ENCODE measurements around the gene CYP3A4.
A peak's percentile ranks its signal among the peaks of the same experiment; 100 is the strongest.
"Not testable (repeated sequence)": the region's sequence is repeated elsewhere in the genome, so short reads cannot be mapped to it uniquely, and the experiment has no call there.

The CYP3A4 gene

GRCh38 chr7:99737726-99738125 lies 46.3 kb downstream of the CYP3A4 start (continued):
- TF ChIP-seq, protein P1, sequence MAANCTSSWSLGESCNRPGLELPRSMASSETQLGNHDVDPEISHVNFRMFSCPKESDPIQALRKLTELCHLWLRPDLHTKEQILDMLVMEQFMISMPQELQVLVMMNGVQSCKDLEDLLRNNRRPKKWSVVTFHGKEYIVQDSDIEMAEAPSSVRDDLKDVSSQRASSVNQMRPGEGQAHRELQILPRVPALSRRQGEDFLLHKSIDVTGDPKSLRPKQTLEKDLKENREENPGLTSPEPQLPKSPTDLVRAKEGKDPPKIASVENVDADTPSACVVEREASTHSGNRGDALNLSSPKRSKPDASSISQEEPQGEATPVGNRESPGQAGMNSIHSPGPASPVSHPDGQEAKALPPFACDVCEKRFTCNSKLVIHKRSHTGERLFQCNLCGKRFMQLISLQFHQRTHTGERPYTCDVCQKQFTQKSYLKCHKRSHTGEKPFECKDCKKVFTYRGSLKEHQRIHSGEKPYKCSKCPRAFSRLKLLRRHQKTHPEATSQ (tag by site-specific recombination; IDR thresholded peaks at IDR 0.05) = no peak
- TF ChIP-seq, protein P2, sequence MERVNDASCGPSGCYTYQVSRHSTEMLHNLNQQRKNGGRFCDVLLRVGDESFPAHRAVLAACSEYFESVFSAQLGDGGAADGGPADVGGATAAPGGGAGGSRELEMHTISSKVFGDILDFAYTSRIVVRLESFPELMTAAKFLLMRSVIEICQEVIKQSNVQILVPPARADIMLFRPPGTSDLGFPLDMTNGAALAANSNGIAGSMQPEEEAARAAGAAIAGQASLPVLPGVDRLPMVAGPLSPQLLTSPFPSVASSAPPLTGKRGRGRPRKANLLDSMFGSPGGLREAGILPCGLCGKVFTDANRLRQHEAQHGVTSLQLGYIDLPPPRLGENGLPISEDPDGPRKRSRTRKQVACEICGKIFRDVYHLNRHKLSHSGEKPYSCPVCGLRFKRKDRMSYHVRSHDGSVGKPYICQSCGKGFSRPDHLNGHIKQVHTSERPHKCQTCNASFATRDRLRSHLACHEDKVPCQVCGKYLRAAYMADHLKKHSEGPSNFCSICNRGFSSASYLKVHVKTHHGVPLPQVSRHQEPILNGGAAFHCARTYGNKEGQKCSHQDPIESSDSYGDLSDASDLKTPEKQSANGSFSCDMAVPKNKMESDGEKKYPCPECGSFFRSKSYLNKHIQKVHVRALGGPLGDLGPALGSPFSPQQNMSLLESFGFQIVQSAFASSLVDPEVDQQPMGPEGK (tag by site-specific recombination; IDR thresholded peaks at IDR 0.05) = no peak
- no peak for TF ChIP-seq ZNF23 (tag by site-specific recombination; IDR thresholded peaks at IDR 0.05; ENCODE audit: borderline replicate concordance)
- TF ChIP-seq ZNF174 (tag by site-specific recombination; IDR thresholded peaks at IDR 0.05) = no peak
- TF ChIP-seq, protein P3, sequence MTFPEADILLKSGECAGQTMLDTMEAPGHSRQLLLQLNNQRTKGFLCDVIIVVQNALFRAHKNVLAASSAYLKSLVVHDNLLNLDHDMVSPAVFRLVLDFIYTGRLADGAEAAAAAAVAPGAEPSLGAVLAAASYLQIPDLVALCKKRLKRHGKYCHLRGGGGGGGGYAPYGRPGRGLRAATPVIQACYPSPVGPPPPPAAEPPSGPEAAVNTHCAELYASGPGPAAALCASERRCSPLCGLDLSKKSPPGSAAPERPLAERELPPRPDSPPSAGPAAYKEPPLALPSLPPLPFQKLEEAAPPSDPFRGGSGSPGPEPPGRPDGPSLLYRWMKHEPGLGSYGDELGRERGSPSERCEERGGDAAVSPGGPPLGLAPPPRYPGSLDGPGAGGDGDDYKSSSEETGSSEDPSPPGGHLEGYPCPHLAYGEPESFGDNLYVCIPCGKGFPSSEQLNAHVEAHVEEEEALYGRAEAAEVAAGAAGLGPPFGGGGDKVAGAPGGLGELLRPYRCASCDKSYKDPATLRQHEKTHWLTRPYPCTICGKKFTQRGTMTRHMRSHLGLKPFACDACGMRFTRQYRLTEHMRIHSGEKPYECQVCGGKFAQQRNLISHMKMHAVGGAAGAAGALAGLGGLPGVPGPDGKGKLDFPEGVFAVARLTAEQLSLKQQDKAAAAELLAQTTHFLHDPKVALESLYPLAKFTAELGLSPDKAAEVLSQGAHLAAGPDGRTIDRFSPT (tag by site-specific recombination; IDR thresholded peaks at IDR 0.05) = no peak
- TF ChIP-seq SCRT2 (tag by site-specific recombination; IDR thresholded peaks at IDR 0.05) = no peak
- TF ChIP-seq ZNF571 (tag by site-specific recombination; IDR thresholded peaks at IDR 0.05) = no peak
- TF ChIP-seq ZNF558 (tag by site-specific recombination; IDR thresholded peaks at IDR 0.05) = no peak
- no peak for TF ChIP-seq ZNF366 (tag by site-specific recombination; conservative IDR thresholded peaks at IDR 0.05)
- no peak for TF ChIP-seq HOXD13 (CRISPR knock-in tag; IDR thresholded peaks at IDR 0.05; ENCODE audit: borderline replicate concordance)
- no peak for TF ChIP-seq HOXA7 (CRISPR knock-in tag; IDR thresholded peaks at IDR 0.05; ENCODE audit: borderline replicate concordance)
- no peak for TF ChIP-seq ZSCAN23 (tag by site-specific recombination; IDR thresholded peaks at IDR 0.05)
- TF ChIP-seq ZNF677 (tag by site-specific recombination; IDR thresholded peaks at IDR 0.05) = no peak
- peak; percentile 38; the same call in 1 of the 2 replicates for TF ChIP-seq TRIM28 (IDR thresholded peaks at IDR 0.05; ENCODE audit: borderline replicate concordance, low read length)

DNA sequence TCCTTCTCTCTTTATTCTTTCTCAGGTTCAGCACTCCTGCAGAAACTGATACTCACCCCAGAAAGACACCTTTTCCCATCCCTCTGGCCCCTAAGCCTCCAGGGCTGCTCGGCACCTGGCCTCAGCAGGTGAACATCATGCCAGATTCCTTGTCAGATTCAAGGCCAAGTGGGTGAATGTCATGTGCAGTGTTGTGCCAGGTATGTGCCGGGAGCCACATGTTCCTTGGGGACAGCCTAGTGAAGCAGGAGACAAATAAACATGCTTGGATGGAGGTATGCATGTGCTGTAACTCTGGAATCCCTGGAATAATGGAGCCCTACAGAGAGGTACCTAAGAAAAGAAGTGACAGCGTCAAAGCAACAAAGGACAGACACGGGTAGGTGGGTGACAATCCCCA lies 47.3 kb downstream of the CYP3A4 start:
- H3K36me3 ChIP-seq (ENCODE audit: control insufficient read depth in 2 of 2, insufficient read depth in 1 of 2, low read length in 2 of 2); H3K9me3 ChIP-seq (ENCODE audit: control insufficient read depth, insufficient read depth, low read depth, low read length); POLR2A ChIA-PET; H3K4me3 ChIP-seq (ENCODE audit: low read depth, low read length); CTCF ChIA-PET; H3K27ac ChIP-seq (ENCODE audit: extremely low read depth, low read depth, low read length); H3K4me1 ChIP-seq (ENCODE audit: control insufficient read depth, insufficient read depth, low read length): not testable (repeated sequence)

- Histone ChIP-seq H3K4me1 (ENCODE audit: control insufficient read depth, insufficient read depth, low read length) (no peaks in the 10 kb centered on the region), H3K9me3 (ENCODE audit: control insufficient read depth, insufficient read depth, low read depth, low read length) (no peaks in the 10 kb centered on the region), H3K4me3 (ENCODE audit: low read depth, low read length) (no peak within 1 kb of the TSS), H3K27ac (ENCODE audit: extremely low read depth, low read depth, low read length) (no peak within 1 kb of the TSS), H3K36me3 (ENCODE audit: control insufficient read depth in 2 of 2, insufficient read depth in 1 of 2, low read length in 2 of 2) (no peaks in the 10 kb centered on the region)
- CTCF ChIA-PET = interaction anchor here (0.7 kb wide), 1 partner anchor 209 kb away, joined by 3 read pairs; no protein-coding TSS in a partner anchor
- POLR2A ChIA-PET = no interaction called here
- TF ChIP-seq ZNF24 (tag by site-specific recombination; IDR thresholded peaks at IDR 0.05) = no peak
- no peak for TF ChIP-seq ZNF48 (tag by site-specific recombination; IDR thresholded peaks at IDR 0.05)
- TF ChIP-seq ZNF510 (tag by site-specific recombination; IDR thresholded peaks at IDR 0.05; ENCODE audit: insufficient replicate concordance) = no peak
- no peak for TF ChIP-seq ZNF266 (tag by site-specific recombination; IDR thresholded peaks at IDR 0.05; ENCODE audit: low read depth)
- no peak for TF ChIP-seq ZNF202 (tag by site-specific recombination; IDR thresholded peaks at IDR 0.05; ENCODE audit: borderline replicate concordance)
- no peak for TF ChIP-seq MYNN (tag by site-specific recombination; IDR thresholded peaks at IDR 0.05; ENCODE audit: borderline replicate concordance)
- TF ChIP-seq ZNF660 (tag by site-specific recombination; IDR thresholded peaks at IDR 0.05) = no peak
- TF ChIP-seq ZFP37 (tag by site-specific recombination; IDR thresholded peaks at IDR 0.05) = no peak
- no peak for TF ChIP-seq ZBTB17 (tag by site-specific recombination; IDR thresholded peaks at IDR 0.05)
- no peak for TF ChIP-seq ZNF157 (tag by site-specific recombination; IDR thresholded peaks at IDR 0.05)
- no peak for TF ChIP-seq ZNF514 (tag by site-specific recombination; IDR thresholded peaks at IDR 0.05)
- no peak for TF ChIP-seq ZNF37A (tag by site-specific recombination; IDR thresholded peaks at IDR 0.05)
- TF ChIP-seq ZNF146 (tag by site-specific recombination; IDR thresholded peaks at IDR 0.05) = no peak
- no peak for TF ChIP-seq ZNF280C (tag by site-specific recombination; IDR thresholded peaks at IDR 0.05)
- TF ChIP-seq ZNF416 (tag by site-specific recombination; IDR thresholded peaks at IDR 0.05) = no peak
Measured at GRCh38 chr7:99734987-99735386, 49.0 kb downstream of the CYP3A4 start, which contains the start of gene CYP3A7. TSS of gene CYP3A7 (minus strand) at chr7:99735196. CDS start at chr7:99735093, 103 bp downstream.

Data from HEK293 (cell line).